GM12873 (cell line): ENCODE measurements around the gene EYS.

Experiments
- CTCF ChIP-seq: IDR thresholded peaks from 2 replicates; pipeline ENCODE4 v1.5.1; 2012; ENCODE audit warnings: low read depth, mild to moderate bottlenecking, moderate library complexity, low read length, control low read depth; ENCODE audit not compliant: insufficient read depth; ENCODE audit errors: missing control alignments

Gene EYS

GRCh38 chr6:65566117-65566516, 140.9 kb downstream of the EYS start:
- TF ChIP-seq CTCF: no peak

- TF ChIP-seq CTCF: no peak
Measured at GRCh38 chr6:65558071-65558470, 149.0 kb downstream of the EYS start.

- no peak for TF ChIP-seq CTCF
Measured at GRCh38 chr6:65557224-65557623, 149.8 kb downstream of the EYS start.

GRCh38 chr6:65546894-65547293, 160.1 kb downstream of the EYS start:
- no peak for TF ChIP-seq CTCF

- TF ChIP-seq CTCF: no peak
Measured at GRCh38 chr6:65545920-65546319, 161.1 kb downstream of the EYS start.

GRCh38 chr6:65538644-65539043, 168.4 kb downstream of the EYS start:
- no peak for TF ChIP-seq CTCF

- TF ChIP-seq CTCF: no peak
Measured at GRCh38 chr6:65537600-65537999, 169.4 kb downstream of the EYS start.
